ENCODE measurements around the gene MTARC2.

DNA sequence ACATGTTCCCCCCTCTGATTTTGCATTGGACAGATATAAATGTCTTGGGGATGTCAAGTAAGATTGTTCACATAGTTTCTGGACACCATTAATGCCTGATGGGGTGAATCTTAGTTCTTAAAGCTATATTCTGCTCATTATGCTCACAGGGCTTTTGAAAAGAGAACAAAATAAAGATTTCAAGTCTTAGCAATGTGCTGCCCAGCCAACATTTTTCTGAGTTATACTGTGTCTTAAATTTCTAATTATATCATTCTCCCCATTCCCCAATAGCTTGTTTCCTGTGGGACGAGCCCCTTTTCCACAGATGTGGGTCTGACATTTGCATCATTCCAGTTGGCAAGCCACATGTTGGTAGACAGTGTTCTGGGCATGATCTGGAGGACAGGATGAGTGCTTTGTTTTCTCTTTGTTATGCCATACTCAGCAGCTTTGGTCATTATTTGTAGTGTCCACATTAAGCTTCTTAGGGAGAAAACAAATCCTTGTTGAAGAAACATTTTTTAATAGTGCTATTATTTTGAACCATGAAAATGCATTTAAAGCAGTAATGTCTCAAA is 71.4 kb downstream of the MTARC2 start:
- TF ChIP-seq POLR2A (IDR thresholded peaks at IDR 0.05; ENCODE audit: low read depth, low read length): no peak
- no peak for TF ChIP-seq SPI1 (IDR thresholded peaks at IDR 0.05; ENCODE audit: low read depth, low read length)
- TF ChIP-seq POLR2AphosphoS5 (IDR thresholded peaks at IDR 0.05; ENCODE audit: low read depth, low read length): no peak
